GM19467 (cell line): Measurements from ENCODE around the gene ADAMTS7.
"Not testable (repeated sequence)": the region's sequence is repeated elsewhere in the genome, so short reads cannot be mapped to it uniquely, and the experiment has no call there.

ENCODE experiments used
- ATAC-seq: cut with Tn5 transposase; IDR thresholded peaks from one replicate; pipeline ENCODE4 v1.9.1; 2021; ENCODE audit warnings: mild to moderate bottlenecking, moderate library complexity; ENCODE audit not compliant: unreplicated experiment

The ADAMTS7 gene

GRCh38 chr15:78766041-78766440 is 45.2 kb downstream of the ADAMTS7 start:
- ATAC-seq: no peak

GRCh38 chr15:78765154-78765860 is 46.0 kb downstream of the ADAMTS7 start:
- not testable (repeated sequence) for ATAC-seq

GRCh38 chr15:78764340-78765153 is 46.7 kb downstream of the ADAMTS7 start:
- ATAC-seq: not testable (repeated sequence)

GRCh38 chr15:78763796-78764241 is 47.4 kb downstream of the ADAMTS7 start:
- no peak for ATAC-seq

- no peak for ATAC-seq
These were observed 48.1 kb downstream of the ADAMTS7 start for GRCh38 chr15:78762985-78763795.

GRCh38 chr15:78762386-78762961 is 48.8 kb downstream of the ADAMTS7 start:
- ATAC-seq: not testable (repeated sequence)

GRCh38 chr15:78761891-78762385 is 49.3 kb downstream of the ADAMTS7 start:
- ATAC-seq: no peak

GRCh38 chr15:78761475-78761874 is 49.8 kb downstream of the ADAMTS7 start:
- peak; percentile 36 for ATAC-seq

GRCh38 chr15:78761020-78761419 is 50.2 kb downstream of the ADAMTS7 start:
- no peak for ATAC-seq

GRCh38 chr15:78760091-78760882 is 51.0 kb downstream of the ADAMTS7 start:
- ATAC-seq: not testable (repeated sequence)

- ATAC-seq: not testable (repeated sequence)
These were observed 51.8 kb downstream of the ADAMTS7 start for GRCh38 chr15:78759361-78759998.

GRCh38 chr15:78758486-78759200 is 52.6 kb downstream of the ADAMTS7 start:
- ATAC-seq: not testable (repeated sequence)

- ATAC-seq: not testable (repeated sequence)
These were observed 53.2 kb downstream of the ADAMTS7 start for GRCh38 chr15:78758084-78758483.

GRCh38 chr15:78757636-78757905 is 53.7 kb downstream of the ADAMTS7 start:
- no peak for ATAC-seq

GRCh38 chr15:78756781-78757635 is 54.3 kb downstream of the ADAMTS7 start:
- peak; percentile 51 for ATAC-seq

- ATAC-seq: not testable (repeated sequence)
These were observed 55.2 kb downstream of the ADAMTS7 start for GRCh38 chr15:78755900-78756591.

GRCh38 chr15:78754637-78755280 is 56.5 kb downstream of the ADAMTS7 start:
- not testable (repeated sequence) for ATAC-seq
